ENCODE measurements around the gene CA9. TPM values are rescaled to one million over a fixed set of nuclear protein-coding genes. Genes with fewer than 3 reads are reported as not detected.

CA9 gene
- total RNA-seq, 2 donors from 2014 or later = not detected

DNA sequence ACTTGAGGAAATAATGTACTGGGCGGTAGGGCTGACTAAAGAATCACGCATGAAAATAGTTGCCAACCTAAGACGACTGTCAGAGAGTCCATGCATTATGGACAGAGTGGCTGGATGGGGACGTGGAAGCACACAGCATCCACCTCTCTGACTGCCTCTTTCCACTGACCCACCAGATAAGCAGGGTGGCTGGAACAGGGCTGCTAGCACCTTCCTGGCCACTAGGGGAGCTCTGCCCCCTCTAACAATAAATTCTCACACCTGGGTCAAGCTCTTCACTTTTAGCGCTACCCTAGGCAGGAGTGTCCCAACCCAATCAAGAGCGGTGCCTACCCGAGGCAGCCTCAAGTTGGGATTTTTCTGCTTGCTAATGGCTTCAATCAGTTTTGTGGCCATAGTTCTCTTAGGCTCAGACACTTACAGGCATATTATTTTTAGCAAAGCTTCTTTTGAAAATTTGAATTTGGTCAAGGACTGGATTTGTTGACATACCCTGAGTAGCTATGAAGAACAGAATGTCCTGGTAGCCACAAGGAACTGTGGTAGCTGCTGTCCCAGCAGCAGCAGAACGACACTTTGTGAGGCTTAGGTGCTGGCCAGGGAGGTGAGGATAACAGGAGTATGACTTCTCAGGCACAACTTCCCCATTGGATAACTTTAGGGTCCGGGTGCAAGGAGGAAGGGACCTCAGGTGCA lies 22.9 kb downstream of the CA9 start:
- DNase-seq (peak; percentile 32 to 55 (median 34)), ATAC-seq (peak; percentile 91)
- Mint-ChIP-seq H3K27me3 (no peaks in the 10 kb centered on the region), H3K4me3 (no peak overlapping the region), H3K27ac (peak overlapping the region; percentile 62), H3K4me1 (peaks cover 14% of the 10 kb centered on the region), H3K36me3 (ENCODE audit: low read depth) (peaks cover 4% of the 10 kb centered on the region)
- no peaks in the 10 kb centered on the region for H3K9me3 ChIP-seq (ENCODE audit: control insufficient read depth, low read length, poor library complexity, severe bottlenecking)

DNA sequence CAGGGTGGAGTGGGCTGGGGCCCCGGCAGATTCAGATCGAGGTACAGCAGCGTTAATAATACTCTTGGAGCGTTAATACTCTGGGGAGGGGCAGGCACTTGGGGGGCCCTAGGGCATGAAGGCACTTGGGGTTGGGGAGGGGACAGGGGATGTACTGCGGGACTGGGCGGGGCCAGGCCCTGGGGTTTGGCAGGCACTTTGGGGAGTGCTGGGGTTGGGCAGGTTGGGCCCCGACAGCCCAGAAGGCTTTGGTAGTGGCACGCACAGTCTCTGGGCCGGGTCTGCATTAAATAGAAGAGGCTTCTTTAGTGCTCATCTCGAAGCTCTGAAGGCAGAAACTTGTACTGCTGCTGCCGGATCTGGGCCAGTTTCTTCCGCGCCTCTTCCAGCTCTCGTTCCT lies 23.8 kb downstream of the CA9 start:
- no peaks in the 10 kb centered on the region for H3K27me3 Mint-ChIP-seq
- ATAC-seq (no peak), DNase-seq (no peak)
- peak overlapping the region; percentile 62 for H3K27ac Mint-ChIP-seq
- H3K4me3 Mint-ChIP-seq = no peak overlapping the region
- peaks cover 10% of the 10 kb centered on the region for H3K4me1 Mint-ChIP-seq
- peaks cover 4% of the 10 kb centered on the region for H3K36me3 Mint-ChIP-seq (ENCODE audit: low read depth)
- H3K9me3 ChIP-seq (ENCODE audit: control insufficient read depth, low read length, poor library complexity, severe bottlenecking) = no peaks in the 10 kb centered on the region

DNA sequence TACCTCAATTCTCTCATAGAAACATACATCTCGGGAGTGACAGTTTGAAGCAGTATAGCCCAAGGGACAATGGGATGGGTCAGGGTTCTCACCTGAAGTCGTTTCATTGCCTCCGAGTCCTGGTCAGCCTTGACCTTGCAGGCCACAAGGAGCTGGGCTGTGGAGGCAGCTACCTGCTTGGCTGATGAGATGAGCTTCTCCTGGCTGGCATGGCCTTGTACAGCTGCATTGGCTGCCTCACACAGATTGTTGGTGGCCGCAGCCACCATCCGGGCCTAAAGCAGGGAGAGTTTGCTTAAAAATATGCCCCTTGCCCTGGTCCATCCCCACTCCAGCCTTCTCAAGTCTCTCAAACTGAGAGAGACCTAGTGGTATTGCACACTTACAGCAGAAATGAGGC lies 24.5 kb downstream of the CA9 start:
- H3K27ac Mint-ChIP-seq = peak overlapping the region; percentile 62
- H3K4me1 Mint-ChIP-seq = peaks cover 10% of the 10 kb centered on the region
- H3K4me3 Mint-ChIP-seq = no peak overlapping the region
- H3K9me3 ChIP-seq (ENCODE audit: control insufficient read depth, low read length, poor library complexity, severe bottlenecking) = no peaks in the 10 kb centered on the region
- peaks cover 9% of the 10 kb centered on the region for H3K36me3 Mint-ChIP-seq (ENCODE audit: low read depth)
- no peaks in the 10 kb centered on the region for H3K27me3 Mint-ChIP-seq
- DNase-seq (no peak), ATAC-seq (no peak)

DNA sequence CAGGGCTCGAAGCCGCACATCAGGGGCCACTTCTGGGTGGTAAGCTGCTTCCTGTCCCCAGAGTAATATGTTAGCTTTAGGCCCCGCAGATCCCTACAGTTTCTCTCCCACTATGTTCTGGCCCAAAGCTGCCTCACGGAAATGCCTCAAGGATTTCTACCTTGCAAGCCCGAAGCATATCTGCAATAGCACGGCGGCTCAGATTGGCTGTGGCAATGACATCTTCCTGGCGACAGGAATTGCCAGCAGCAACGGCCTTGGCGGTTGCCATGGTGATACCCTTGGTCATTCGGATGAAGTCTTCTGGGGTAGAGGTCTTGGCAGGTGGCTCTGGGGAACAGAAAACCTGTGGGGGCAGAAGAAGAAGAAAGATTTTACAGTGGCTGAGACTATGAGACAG lies 26.3 kb downstream of the CA9 start:
- Mint-ChIP-seq H3K4me3 (no peak overlapping the region), H3K36me3 (ENCODE audit: low read depth) (peaks cover 9% of the 10 kb centered on the region), H3K27me3 (no peaks in the 10 kb centered on the region), H3K27ac (no peak overlapping the region), H3K4me1 (peaks cover 13% of the 10 kb centered on the region)
- no peaks in the 10 kb centered on the region for H3K9me3 ChIP-seq (ENCODE audit: control insufficient read depth, low read length, poor library complexity, severe bottlenecking)
- ATAC-seq (no peak), DNase-seq (no peak)

DNA sequence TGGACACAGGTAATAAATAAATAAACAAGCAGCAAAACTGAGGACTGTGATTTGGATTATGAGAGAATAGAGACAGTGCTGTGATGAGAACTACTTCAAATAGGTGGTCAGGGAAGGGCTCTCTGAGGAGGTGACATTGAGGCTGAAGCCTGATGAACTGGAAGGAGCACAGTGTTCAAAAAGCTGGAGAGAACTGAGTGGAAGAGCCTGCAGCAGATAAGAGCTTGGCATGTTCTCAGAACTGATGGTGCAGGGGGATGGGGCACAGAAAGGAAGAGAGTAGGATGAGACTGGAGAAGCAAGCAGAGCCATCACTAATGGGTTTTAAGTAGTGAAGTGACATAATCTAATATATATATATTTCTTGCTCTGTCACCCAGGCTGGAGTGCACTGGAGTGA lies 27.2 kb downstream of the CA9 start:
- Mint-ChIP-seq H3K4me3 (no peak overlapping the region), H3K36me3 (ENCODE audit: low read depth) (peaks cover 9% of the 10 kb centered on the region), H3K4me1 (peaks cover 13% of the 10 kb centered on the region), H3K27me3 (no peaks in the 10 kb centered on the region), H3K27ac (no peak overlapping the region)
- ATAC-seq (no peak), DNase-seq (no peak)
- H3K9me3 ChIP-seq (ENCODE audit: control insufficient read depth, low read length, poor library complexity, severe bottlenecking) = no peaks in the 10 kb centered on the region

DNA sequence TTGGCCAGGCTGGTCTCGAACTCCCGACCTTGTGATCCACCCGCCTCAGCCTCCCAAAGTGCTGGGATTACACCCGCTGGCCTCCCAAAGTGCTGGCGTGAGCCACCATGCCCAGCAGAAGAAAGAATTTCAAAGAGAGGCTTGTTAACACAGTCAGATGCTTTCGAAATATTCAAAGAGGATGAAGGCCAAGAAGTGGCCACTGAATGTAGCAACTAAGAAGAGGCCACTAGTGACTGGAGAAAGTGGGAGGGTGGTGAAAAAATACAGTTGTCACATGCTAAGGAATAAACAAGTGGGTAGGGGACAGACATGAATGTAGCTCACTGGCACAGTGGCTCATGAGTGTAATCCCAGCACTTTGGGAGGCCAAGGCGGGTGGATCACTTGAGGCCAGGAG lies 29.0 kb downstream of the CA9 start:
- Mint-ChIP-seq H3K4me3 (no peak overlapping the region), H3K27ac (no peak overlapping the region), H3K36me3 (ENCODE audit: low read depth) (peaks cover 13% of the 10 kb centered on the region), H3K4me1 (peaks cover 6% of the 10 kb centered on the region), H3K27me3 (no peaks in the 10 kb centered on the region)
- no peaks in the 10 kb centered on the region for H3K9me3 ChIP-seq (ENCODE audit: control insufficient read depth, low read length, poor library complexity, severe bottlenecking)
- DNase-seq (no peak), ATAC-seq (no peak)

DNA sequence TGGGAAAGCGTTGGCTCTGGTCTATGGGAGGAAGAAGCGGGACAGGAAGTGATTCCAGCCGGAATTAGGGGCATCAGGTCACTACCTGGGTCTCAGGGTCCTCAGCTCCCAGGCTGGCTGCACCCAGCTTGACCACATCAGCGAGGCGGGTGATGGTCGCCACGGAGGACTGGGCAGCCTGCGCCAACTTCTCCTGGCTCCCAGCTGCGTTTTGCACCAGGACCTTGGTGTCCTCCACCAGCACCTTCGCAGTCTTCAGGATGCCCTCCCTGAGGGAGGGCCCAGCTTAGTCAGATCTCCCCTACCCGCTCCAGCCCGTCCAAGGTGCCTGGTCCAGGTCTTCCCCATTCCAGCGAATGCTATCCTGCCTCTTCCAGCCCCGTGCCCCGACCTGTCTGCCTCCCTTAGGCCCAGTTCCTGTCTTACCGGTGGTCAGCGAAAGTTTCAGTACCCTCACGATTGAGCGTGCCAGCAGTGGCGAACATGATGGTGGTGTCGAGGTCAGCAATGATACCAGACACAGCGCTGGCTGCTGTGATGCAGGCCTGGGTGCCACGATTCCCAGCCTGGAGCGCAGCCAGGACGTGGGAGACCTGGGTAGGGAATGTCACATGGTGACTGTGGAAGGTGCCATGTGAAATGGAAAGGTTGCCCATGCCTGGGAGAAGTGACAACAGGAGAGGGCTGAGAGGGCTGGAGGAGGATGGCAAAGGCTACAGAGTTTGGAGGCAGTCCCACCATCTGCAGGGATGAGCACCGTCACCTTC lies 30.4 kb downstream of the CA9 start:
- ATAC-seq = no peak

DNA sequence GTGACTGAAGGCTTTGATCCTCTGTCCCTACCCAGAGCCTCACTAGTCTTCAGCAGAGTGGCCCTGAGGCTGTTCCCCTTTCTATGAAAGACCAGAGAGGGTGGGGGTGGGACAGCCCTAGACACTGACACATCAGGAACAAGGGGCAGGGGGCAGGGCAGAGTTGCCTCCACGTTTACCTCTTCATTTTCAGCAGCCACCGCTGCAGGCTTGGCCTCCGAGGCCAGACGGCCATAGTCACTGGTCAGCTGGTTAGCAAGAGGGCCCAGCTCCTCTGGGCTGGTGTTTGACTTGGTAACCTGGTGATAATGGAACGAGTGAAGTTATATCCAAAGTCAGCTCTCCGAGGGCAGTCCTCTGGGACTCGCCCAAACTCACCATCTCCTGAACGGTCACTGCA lies 31.6 kb downstream of the CA9 start:
- Mint-ChIP-seq H3K27ac (peak overlapping the region; percentile 24), H3K27me3 (no peaks in the 10 kb centered on the region), H3K36me3 (ENCODE audit: low read depth) (peaks cover 14% of the 10 kb centered on the region), H3K4me3 (no peak overlapping the region), H3K4me1 (peaks cover 10% of the 10 kb centered on the region)
- DNase-seq (no peak), ATAC-seq (no peak)
- no peaks in the 10 kb centered on the region for H3K9me3 ChIP-seq (ENCODE audit: control insufficient read depth, low read length, poor library complexity, severe bottlenecking)

More for the DNA sequence above, 30.4 kb downstream of the CA9 start:
- Mint-ChIP-seq H3K4me3 (no peak overlapping the region), H3K27ac (no peak overlapping the region), H3K4me1 (peaks cover 10% of the 10 kb centered on the region), H3K27me3 (no peaks in the 10 kb centered on the region), H3K36me3 (ENCODE audit: low read depth) (peaks cover 14% of the 10 kb centered on the region)
- DNase-seq = no peak
- H3K9me3 ChIP-seq (ENCODE audit: control insufficient read depth, low read length, poor library complexity, severe bottlenecking) = no peaks in the 10 kb centered on the region

DNA sequence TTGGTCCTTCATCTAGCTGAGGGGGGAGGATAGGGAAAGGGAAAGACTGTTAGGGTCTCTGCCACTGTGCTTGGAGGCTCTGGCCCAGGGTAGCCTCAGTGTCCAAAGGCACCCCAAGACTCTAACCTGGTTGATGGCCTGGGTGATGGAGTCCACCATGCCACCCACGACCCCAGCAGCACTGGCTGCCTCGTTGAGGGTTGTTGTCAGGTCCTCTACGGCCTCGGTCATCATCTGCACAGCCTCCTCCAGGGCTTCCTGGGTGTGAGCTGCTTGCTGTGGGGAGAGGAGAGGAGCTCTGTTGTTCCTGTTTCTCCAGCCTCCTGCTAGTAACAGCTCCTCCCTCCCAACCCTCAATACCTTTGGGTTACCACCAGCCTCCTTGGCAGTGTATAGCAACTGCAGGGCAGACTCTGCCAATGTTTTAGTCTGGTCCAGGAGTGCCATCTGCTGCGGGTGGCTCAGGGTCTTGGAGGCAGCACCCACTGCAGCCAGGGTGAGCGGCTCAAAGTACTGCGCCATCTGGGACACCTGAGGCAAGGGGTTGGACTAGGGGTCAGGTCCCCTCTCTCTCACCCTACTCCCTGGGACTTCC lies 32.2 kb downstream of the CA9 start:
- no peaks in the 10 kb centered on the region for H3K27me3 Mint-ChIP-seq
- peak overlapping the region; percentile 24 for H3K27ac Mint-ChIP-seq
- DNase-seq (no peak), ATAC-seq (no peak)
- H3K36me3 Mint-ChIP-seq (ENCODE audit: low read depth) = peaks cover 14% of the 10 kb centered on the region
- H3K4me3 Mint-ChIP-seq = no peak overlapping the region
- peaks cover 10% of the 10 kb centered on the region for H3K4me1 Mint-ChIP-seq
- H3K9me3 ChIP-seq (ENCODE audit: control insufficient read depth, low read length, poor library complexity, severe bottlenecking) = no peaks in the 10 kb centered on the region

DNA sequence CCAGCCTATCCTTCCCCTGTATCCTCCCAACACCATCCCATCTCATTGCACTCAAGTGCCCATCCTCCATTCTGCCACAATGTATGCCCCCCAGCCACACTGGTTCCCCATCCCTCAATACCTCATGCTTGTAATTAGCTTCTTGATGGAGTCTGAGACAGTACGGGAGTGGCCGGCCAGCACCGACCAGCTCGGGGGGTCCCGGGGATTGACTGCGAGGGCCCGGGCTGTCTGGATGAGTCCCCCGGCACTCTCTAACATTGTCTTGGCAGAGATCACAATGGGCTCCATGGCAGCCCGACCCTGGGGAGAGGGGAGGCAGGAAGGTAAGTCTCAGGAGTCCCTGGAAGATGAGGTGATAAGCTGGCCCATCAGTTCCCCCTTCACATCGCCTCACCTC lies 33.2 kb downstream of the CA9 start:
- ATAC-seq (no peak), DNase-seq (no peak)
- peak overlapping the region; percentile 77 for H3K27ac Mint-ChIP-seq

DNA sequence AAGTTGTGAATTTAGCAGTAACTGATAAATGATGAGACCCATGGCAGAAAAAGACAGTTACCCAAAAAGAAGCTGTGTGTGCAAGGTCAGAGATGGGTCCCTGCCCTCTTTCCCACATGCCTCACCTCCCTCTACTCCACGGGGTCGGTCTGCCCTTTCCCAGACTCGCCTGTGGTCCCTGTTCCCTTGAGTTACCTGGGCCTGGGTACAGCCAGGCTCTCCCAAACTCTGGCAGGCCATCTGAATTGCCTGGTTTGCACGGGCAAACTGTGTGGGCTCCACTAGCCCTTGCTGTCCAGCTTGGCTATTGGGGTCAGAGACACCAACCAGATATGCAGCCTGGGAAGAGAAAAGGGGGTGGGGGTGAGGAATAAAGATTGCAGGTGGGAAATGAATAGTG lies 34.4 kb downstream of the CA9 start:
- H3K27me3 Mint-ChIP-seq = no peaks in the 10 kb centered on the region
- H3K4me3 Mint-ChIP-seq = no peak overlapping the region
- DNase-seq (no peak), ATAC-seq (no peak)
- peak overlapping the region; percentile 77 for H3K27ac Mint-ChIP-seq
- H3K4me1 Mint-ChIP-seq = peaks cover 12% of the 10 kb centered on the region
- H3K9me3 ChIP-seq (ENCODE audit: control insufficient read depth, low read length, poor library complexity, severe bottlenecking) = no peaks in the 10 kb centered on the region
- H3K36me3 Mint-ChIP-seq (ENCODE audit: low read depth) = peaks cover 9% of the 10 kb centered on the region

More for the DNA sequence above, 33.2 kb downstream of the CA9 start:
- Mint-ChIP-seq H3K4me1 (peaks cover 12% of the 10 kb centered on the region), H3K27me3 (no peaks in the 10 kb centered on the region), H3K4me3 (no peak overlapping the region), H3K36me3 (ENCODE audit: low read depth) (peaks cover 14% of the 10 kb centered on the region)
- H3K9me3 ChIP-seq (ENCODE audit: control insufficient read depth, low read length, poor library complexity, severe bottlenecking) = no peaks in the 10 kb centered on the region

DNA sequence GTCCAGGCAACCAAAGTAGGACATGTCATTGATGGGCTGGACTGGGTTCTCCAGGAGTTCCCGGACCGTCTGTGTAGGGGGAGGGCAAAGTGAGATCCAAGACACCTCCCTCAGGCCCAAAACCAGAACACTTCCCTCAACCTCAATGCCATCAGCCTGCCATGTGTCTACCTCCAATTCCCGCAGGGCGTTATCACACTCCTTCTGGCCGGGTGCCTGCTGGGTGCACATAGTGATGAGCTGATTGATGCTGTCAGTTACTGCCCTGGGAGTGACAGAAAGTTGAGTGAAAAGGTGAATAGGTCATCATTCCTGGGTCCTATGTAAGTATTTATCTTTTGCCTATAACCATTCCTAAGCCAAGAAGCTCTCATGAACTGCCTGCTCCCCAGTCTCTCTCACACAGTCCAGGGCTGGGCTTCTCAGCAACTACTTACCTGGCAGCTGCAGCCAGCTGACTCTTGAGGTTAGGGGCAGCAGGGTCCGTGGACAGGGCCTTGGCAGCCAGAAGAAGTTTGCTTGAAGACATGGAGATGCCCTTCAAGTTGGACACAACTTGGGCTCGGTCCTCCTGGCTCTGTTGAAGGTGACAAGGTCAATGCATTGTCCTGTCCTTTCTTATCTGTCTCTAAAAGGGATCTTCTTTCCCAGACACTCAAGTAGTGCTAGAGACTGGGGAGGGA lies 37.2 kb downstream of the CA9 start:
- H3K4me3 Mint-ChIP-seq = no peak overlapping the region
- H3K9me3 ChIP-seq (ENCODE audit: control insufficient read depth, low read length, poor library complexity, severe bottlenecking) = no peaks in the 10 kb centered on the region
- H3K27ac Mint-ChIP-seq = peak overlapping the region; percentile 65
- no peak for DNase-seq
- peaks cover 15% of the 10 kb centered on the region for H3K4me1 Mint-ChIP-seq
- no peak for ATAC-seq
- H3K27me3 Mint-ChIP-seq = no peaks in the 10 kb centered on the region
- peaks cover 15% of the 10 kb centered on the region for H3K36me3 Mint-ChIP-seq (ENCODE audit: low read depth)
